Spleen (tissue), 11 donors: Measurements from ENCODE around the gene BBOX1. TPM values are rescaled to one million over a fixed set of nuclear protein-coding genes. Genes with fewer than 3 reads are reported as not detected.

Experiments
- DNase-seq: peaks from one replicate; pipeline ENCODE4 v3.0.0-alpha.2; 2020
- H3K27ac ChIP-seq, 8 donors: fragments of 200-600 bp; sonication (generic) in 7 of 8; 1 replicate in 4 of 8; 2 replicates in 4 of 8; pipeline versions ENCODE4 v1.5.0 to v1.8.0; 2016 to 2021; ENCODE audit warnings: inconsistent platforms in 4 of 8, mild to moderate bottlenecking in 4 of 8, moderate library complexity in 1 of 8
- H3K27me3 ChIP-seq, 7 donors: fragments of 200-600 bp; sonication (generic) in 6 of 7; replicated peaks in 1 of 7; 1 replicate in 4 of 7; 2 replicates in 3 of 7; pipeline versions ENCODE4 v1.5.0 to v1.8.0; 2016 to 2021; ENCODE audit warnings: inconsistent platforms in 3 of 7, mild to moderate bottlenecking in 1 of 7
- H3K36me3 ChIP-seq, 6 donors: fragments of 200-600 bp; sonication (generic) in 5 of 6; 1 replicate in 4 of 6; 2 replicates in 2 of 6; pipeline versions ENCODE4 v1.5.0 to v1.8.0; 2016 to 2021; ENCODE audit warnings: inconsistent platforms in 2 of 6
- H3K4me1 ChIP-seq, 6 donors: fragments of 200-600 bp; sonication (generic) in 5 of 6; 1 replicate in 3 of 6; 2 replicates in 3 of 6; pipeline versions ENCODE4 v1.5.0 to v1.8.0; 2016 to 2021; ENCODE audit warnings: inconsistent platforms in 3 of 6
- H3K4me3 ChIP-seq, 8 donors: fragments of 200-600 bp; sonication (generic) in 7 of 8; 1 replicate in 4 of 8; 2 replicates in 4 of 8; pipeline versions ENCODE4 v1.5.0 to v1.8.0; 2016 to 2021; ENCODE audit warnings: inconsistent platforms in 4 of 8, mild to moderate bottlenecking in 4 of 8, moderate library complexity in 2 of 8
- H3K9me3 ChIP-seq, 8 donors: fragments of 200-600 bp; sonication (generic) in 7 of 8; 1 replicate in 4 of 8; 2 replicates in 4 of 8; pipeline versions ENCODE4 v1.5.0 to v1.8.0; 2016 to 2021; ENCODE audit warnings: inconsistent platforms in 4 of 8
- POLR2A ChIP-seq, 3 donors: fragments of 450-650 bp; IDR thresholded peaks; one replicate each; pipeline ENCODE4 v1.5.1; 2017; ENCODE audit warnings: antibody characterized with exemption in 3 of 3, mild to moderate bottlenecking in 1 of 3
- POLR2AphosphoS5 ChIP-seq, 3 donors: sonication (generic); formaldehyde crosslinking; IDR thresholded peaks; one replicate each; pipeline ENCODE4 v1.5.1; 2017; ENCODE audit warnings: antibody characterized with exemption in 3 of 3
- WGBS, 5 donors: extraction: QIAGEN DNeasy Blood & Tissue Kit in 3 of 5; methylation state at CpG; one replicate each; pipeline versions ENCODE4 v1.1.5 to v1.1.7; 2013 to 2018; 5-methylcytosine and 5-hydroxymethylcytosine counted together
- intact Hi-C: fragments of 100-400 bp; cut with DNase I; formaldehyde crosslinking; loops from one replicate; pipeline ENCODE4 v1.15.0; 2023; ENCODE audit warnings: low total_unique reads
- polyA plus RNA-seq, 3 donors: library from polyadenylated mRNA; stranded (reverse); fragments of 200-250 nt; gene quantifications; one replicate each; pipeline ENCODE4 v1.2.1, GENCODE V29; 2013
- total RNA-seq, 7 donors: library from RNA; depleted of rRNA in 3 of 7; stranded (reverse); fragments of >200 nt in 3 of 7; fragmentation: NEBNext Ultra II Directional in 4 of 7; extraction: Animal tissue kit (Norgen Biotek cat#: 25700) in 4 of 7; gene quantifications; one replicate each; pipeline versions ENCODE4 v1.1.0 to v1.2.1, GENCODE V29; 2016 to 2021
- TF ChIP-seq, protein P1 (sequence below), 11 experiments: fragments of 200-600 bp in 7 of 11; fragments of 450-650 bp in 4 of 11; sonication (generic) in 4 of 11; IDR thresholded peaks in 8 of 11; conservative IDR thresholded peaks in 3 of 11; 1 replicate in 7 of 11; 2 replicates in 4 of 11; pipeline versions ENCODE4 v1.4.0 to v1.8.0; 2016 to 2021; ENCODE audit warnings: antibody characterized with exemption in 11 of 11, inconsistent platforms in 4 of 11, mild to moderate bottlenecking in 1 of 11
- donor health status: healthy with polysubstance abuse.
- donor health status: DM: no; HTN: no; CAD: no; lungs with moderate emphysema.
- donor health status: DM: no; HTN: no; CAD: no.
- donor health status: Bipolar disorder and iron deficiency.
- donor health status: healthy.
- donor health status: DM: no; HTN: no; CAD: no.
- donor health status: DM: yes; HTN: yes; CAD: no.

The BBOX1 gene
- total and polyA plus RNA-seq, 10 donors = not detected

- no peaks in the 10 kb centered on the region for H3K36me3 ChIP-seq
- 32 to 55% (median 36%) methylated on average over 4 of the region's 4 CpGs for WGBS, 5 donors
Observed at GRCh38 chr11:27012234-27012921, 28.2 kb upstream of the BBOX1 start.

DNA sequence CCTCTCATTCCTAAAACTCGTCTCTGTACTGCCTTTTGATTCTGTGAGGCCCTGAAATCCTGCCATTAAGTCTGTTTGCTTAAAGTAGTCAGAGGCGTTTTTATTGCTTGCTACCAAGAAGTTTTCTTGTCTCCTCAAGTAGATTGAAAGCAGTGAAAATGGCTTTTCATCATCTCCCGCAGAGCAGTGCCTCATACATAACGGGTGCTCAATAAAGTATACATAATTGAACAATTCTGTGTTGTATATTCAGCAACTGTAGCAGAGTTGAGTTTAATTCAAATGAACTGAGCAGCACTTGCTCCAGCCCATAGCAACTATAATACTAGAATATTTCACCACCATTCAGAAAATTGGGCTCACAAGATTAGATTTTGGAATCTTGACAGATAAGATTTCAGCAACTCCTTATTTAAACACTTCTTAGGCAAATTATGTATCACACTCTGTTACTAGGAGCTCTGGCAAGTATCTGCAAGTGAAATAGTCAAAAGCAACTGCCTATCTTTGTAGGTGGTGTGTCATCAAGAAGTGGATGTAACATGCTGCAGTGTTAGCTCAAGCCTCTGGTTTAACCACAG lies 26.7 kb upstream of the BBOX1 start:
- 64 to 81% (median 80%) methylated on average over 4 of the region's 4 CpGs for WGBS, 5 donors
- Histone ChIP-seq H3K9me3 (peaks cover 0 to 8% (median 0%) of the 10 kb centered on the region in 8 donors), H3K27ac (peak overlapping the region in 2 of 8 donors; percentile 3 to 12), H3K4me1 (peaks cover 0 to 11% (median 2%) of the 10 kb centered on the region in 6 donors), H3K27me3 (no peaks in the 10 kb centered on the region), H3K4me3 (no peak overlapping the region), H3K36me3 (no peaks in the 10 kb centered on the region)
- no peak for DNase-seq
- intact Hi-C loops = no loop called here
- TF ChIP-seq POLR2A (IDR thresholded peaks at IDR 0.05) (no peak), POLR2AphosphoS5 (IDR thresholded peaks at IDR 0.05) (no peak)
- TF ChIP-seq, protein P1, sequence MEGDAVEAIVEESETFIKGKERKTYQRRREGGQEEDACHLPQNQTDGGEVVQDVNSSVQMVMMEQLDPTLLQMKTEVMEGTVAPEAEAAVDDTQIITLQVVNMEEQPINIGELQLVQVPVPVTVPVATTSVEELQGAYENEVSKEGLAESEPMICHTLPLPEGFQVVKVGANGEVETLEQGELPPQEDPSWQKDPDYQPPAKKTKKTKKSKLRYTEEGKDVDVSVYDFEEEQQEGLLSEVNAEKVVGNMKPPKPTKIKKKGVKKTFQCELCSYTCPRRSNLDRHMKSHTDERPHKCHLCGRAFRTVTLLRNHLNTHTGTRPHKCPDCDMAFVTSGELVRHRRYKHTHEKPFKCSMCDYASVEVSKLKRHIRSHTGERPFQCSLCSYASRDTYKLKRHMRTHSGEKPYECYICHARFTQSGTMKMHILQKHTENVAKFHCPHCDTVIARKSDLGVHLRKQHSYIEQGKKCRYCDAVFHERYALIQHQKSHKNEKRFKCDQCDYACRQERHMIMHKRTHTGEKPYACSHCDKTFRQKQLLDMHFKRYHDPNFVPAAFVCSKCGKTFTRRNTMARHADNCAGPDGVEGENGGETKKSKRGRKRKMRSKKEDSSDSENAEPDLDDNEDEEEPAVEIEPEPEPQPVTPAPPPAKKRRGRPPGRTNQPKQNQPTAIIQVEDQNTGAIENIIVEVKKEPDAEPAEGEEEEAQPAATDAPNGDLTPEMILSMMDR (IDR thresholded peaks at IDR 0.05 in 8 of 11, conservative IDR thresholded peaks at IDR 0.05 in 3 of 11) = no peak

More at GRCh38 chr11:27012234-27012921, 28.2 kb upstream of the BBOX1 start:
- no peak for DNase-seq
- H3K27ac ChIP-seq = peak overlapping the region in 6 of 8 donors; percentile 3 to 39 (median 20)
- no peak overlapping the region for H3K4me3 ChIP-seq
- intact Hi-C loops = no loop called here
- peaks cover 0 to 11% (median 2%) of the 10 kb centered on the region in 6 donors for H3K4me1 ChIP-seq
- H3K9me3 ChIP-seq = no peaks in the 10 kb centered on the region
- TF ChIP-seq POLR2AphosphoS5 (IDR thresholded peaks at IDR 0.05) (no peak), POLR2A (IDR thresholded peaks at IDR 0.05) (no peak)
- TF ChIP-seq, protein P1 (IDR thresholded peaks at IDR 0.05 in 8 of 11, conservative IDR thresholded peaks at IDR 0.05 in 3 of 11) = no peak
- H3K27me3 ChIP-seq = no peaks in the 10 kb centered on the region

- no peak for DNase-seq
- no peaks in the 10 kb centered on the region for H3K4me1 ChIP-seq
- peak overlapping the region in 4 of 8 donors; percentile 0 to 49 (median 34) for H3K27ac ChIP-seq
- H3K27me3 ChIP-seq = no peaks in the 10 kb centered on the region
- H3K4me3 ChIP-seq = no peak overlapping the region
- H3K36me3 ChIP-seq = no peaks in the 10 kb centered on the region
- H3K9me3 ChIP-seq = peaks cover 0 to 8% (median 0%) of the 10 kb centered on the region in 8 donors
- intact Hi-C loops = no loop called here
- TF ChIP-seq POLR2AphosphoS5 (IDR thresholded peaks at IDR 0.05) (no peak), POLR2A (IDR thresholded peaks at IDR 0.05) (no peak)
- TF ChIP-seq, protein P1 (IDR thresholded peaks at IDR 0.05 in 8 of 11, conservative IDR thresholded peaks at IDR 0.05 in 3 of 11) = no peak
Observed at GRCh38 chr11:27018902-27019529, 21.6 kb upstream of the BBOX1 start.

DNA sequence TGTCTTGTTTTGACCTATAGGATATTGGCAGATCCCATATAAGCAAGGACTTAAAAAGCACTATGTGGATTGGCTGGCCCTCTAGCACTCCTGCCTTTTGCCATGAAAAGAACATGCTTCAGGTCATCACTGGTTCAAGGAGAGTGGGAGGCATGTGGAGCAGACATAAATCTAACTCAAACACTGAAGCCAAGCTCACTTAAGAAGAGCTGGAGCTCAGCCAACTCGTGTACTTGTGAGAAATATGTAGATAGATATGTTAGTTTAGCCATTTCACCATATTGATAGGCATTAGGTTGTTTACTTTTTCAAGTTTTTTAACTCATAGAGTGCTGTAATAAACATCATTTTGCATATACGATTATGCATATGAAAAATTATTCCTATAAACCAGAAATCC lies 19.9 kb upstream of the BBOX1 start:
- no peak for TF ChIP-seq POLR2AphosphoS5 (IDR thresholded peaks at IDR 0.05)
- no peak overlapping the region for H3K27ac ChIP-seq
- H3K4me3 ChIP-seq = no peak overlapping the region
- no peaks in the 10 kb centered on the region for H3K27me3 ChIP-seq
- H3K36me3 ChIP-seq = no peaks in the 10 kb centered on the region
- H3K4me1 ChIP-seq = no peaks in the 10 kb centered on the region
- 53 to 69% (median 68%) methylated on average over 2 of the region's 2 CpGs for WGBS, 5 donors
- peaks cover 0 to 8% (median 0%) of the 10 kb centered on the region in 8 donors for H3K9me3 ChIP-seq
- intact Hi-C loops = no loop called here
- DNase-seq = no peak
